ENCODE data around the gene CNNM2. TPM values are rescaled to one million over a fixed set of nuclear protein-coding genes. Genes with fewer than 3 reads are reported as not detected.

CNNM2 gene
- total and polyA plus RNA-seq, 2 donors (not counting 1 experiment from before 2014, with no cell fraction given), result 6.6 to 21.6 TPM

DNA sequence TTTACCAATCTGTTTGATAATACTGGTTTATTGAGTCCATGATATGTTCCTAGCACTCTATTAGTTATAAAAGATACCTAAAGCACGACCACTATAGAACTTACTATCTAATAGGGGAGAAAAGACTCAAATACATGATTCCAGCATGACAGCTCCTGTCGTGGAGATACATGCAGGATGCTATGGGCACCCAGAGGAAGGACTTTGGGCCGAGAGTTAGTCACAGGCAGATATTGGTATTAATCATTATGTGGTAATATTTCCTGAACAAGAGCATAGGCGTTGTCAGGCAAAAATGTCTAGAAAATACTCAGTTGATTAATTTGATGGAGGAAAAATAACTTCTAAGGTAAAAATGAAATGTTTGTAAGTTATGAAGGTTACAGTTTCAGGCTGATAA, 31.8 kb downstream of the CNNM2 start:
- Histone ChIP-seq H3K27ac (ENCODE audit: low read length in 2 of 2) (no peak overlapping the region), H2AFZ (ENCODE audit: insufficient read depth, low read depth, low read length, poor library complexity, severe bottlenecking) (no peak overlapping the region), H3K4me2 (replicated peaks; ENCODE audit: low read depth, low read length, poor library complexity, severe bottlenecking) (no peak overlapping the region), H3K36me3 (replicated peaks in 1 of 2; ENCODE audit: control extremely low read depth in 1 of 2, control insufficient read depth in 1 of 2, extremely low read depth in 1 of 2, insufficient read depth in 2 of 2, low read length in 1 of 2) (no peaks in the 10 kb centered on the region), H3K79me2 (ENCODE audit: control insufficient read depth, insufficient read depth, low read length) (no peaks in the 10 kb centered on the region), H3K9ac (ENCODE audit: low read length) (no peak overlapping the region), H3K4me3 (ENCODE audit: control extremely low read depth in 1 of 5, extremely low read depth in 1 of 5, insufficient read depth in 1 of 5, low read depth in 2 of 5, low read length in 4 of 5) (no peak overlapping the region), H4K20me1 (ENCODE audit: control insufficient read depth, insufficient read depth, low read length, poor library complexity, severe bottlenecking) (no peaks in the 10 kb centered on the region), H3K9me3 (ENCODE audit: control extremely low read depth in 1 of 3, control insufficient read depth in 2 of 3, insufficient read depth in 1 of 3, low read length in 2 of 3) (no peaks in the 10 kb centered on the region), H3K27me3 (replicated peaks in 1 of 4; ENCODE audit: control extremely low read depth in 1 of 4, control insufficient read depth in 3 of 4, insufficient read depth in 4 of 4, low read length in 3 of 4) (no peaks in the 10 kb centered on the region), H3K4me1 (ENCODE audit: control insufficient read depth in 2 of 2, insufficient read depth in 2 of 2, low read length in 2 of 2) (no peaks in the 10 kb centered on the region)
- ChIA-PET POLR2A (no interaction called here), CTCF (no interaction called here)
- TF ChIP-seq EZH2 (IDR thresholded peaks at IDR 0.05; ENCODE audit: borderline replicate concordance, insufficient read depth, low read depth, low read length, poor library complexity, severe bottlenecking), result no peak
- TF ChIP-seq, protein P1, sequence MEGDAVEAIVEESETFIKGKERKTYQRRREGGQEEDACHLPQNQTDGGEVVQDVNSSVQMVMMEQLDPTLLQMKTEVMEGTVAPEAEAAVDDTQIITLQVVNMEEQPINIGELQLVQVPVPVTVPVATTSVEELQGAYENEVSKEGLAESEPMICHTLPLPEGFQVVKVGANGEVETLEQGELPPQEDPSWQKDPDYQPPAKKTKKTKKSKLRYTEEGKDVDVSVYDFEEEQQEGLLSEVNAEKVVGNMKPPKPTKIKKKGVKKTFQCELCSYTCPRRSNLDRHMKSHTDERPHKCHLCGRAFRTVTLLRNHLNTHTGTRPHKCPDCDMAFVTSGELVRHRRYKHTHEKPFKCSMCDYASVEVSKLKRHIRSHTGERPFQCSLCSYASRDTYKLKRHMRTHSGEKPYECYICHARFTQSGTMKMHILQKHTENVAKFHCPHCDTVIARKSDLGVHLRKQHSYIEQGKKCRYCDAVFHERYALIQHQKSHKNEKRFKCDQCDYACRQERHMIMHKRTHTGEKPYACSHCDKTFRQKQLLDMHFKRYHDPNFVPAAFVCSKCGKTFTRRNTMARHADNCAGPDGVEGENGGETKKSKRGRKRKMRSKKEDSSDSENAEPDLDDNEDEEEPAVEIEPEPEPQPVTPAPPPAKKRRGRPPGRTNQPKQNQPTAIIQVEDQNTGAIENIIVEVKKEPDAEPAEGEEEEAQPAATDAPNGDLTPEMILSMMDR (IDR thresholded peaks at IDR 0.05), result no peak
- Mint-ChIP-seq H3K27me3 (no peaks in the 10 kb centered on the region), H3K9me3 (ENCODE audit: insufficient read depth) (no peaks in the 10 kb centered on the region), H3K4me3 (no peak overlapping the region), H3K27ac (no peak overlapping the region), H3K4me1 (no peaks in the 10 kb centered on the region)
- 65% methylated on average over 3 of the region's 4 CpGs for WGBS (ENCODE audit: insufficient coverage)
- ATAC-seq (ENCODE audit: low read depth) (no peak), DNase-seq (no peak)
- intact Hi-C loops (cut with micrococcal nuclease), result no loop called here

DNA sequence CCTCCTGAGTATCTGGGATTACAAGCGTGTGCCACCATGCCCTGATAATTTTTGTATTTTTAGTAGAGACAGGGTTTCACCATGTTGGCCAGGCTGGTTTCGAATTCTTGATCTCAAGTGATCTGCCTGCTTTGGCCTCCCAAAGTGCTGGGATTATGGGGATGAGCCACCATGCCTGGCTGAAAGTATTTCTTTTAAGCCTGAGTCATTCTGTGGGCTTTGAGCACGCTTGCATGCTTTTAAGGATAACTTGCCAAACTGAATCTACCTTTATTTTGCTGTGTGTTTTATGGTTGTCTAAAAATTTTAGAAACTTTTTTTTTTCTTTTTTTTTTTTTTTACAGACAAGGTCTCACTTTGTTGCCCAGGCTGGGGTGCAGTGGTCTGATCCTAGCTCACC, 33.2 kb downstream of the CNNM2 start:
- H3K79me2 ChIP-seq (ENCODE audit: control insufficient read depth, insufficient read depth, low read length), result no peaks in the 10 kb centered on the region
- H3K27me3 ChIP-seq (replicated peaks in 1 of 4; ENCODE audit: control extremely low read depth in 1 of 4, control insufficient read depth in 3 of 4, insufficient read depth in 4 of 4, low read length in 3 of 4), result no peaks in the 10 kb centered on the region
- WGBS (ENCODE audit: insufficient coverage), result 80% methylated on average over 1 of the region's 3 CpGs
- H3K27ac ChIP-seq (ENCODE audit: low read length in 2 of 2), result no peak overlapping the region
- no peak overlapping the region for H3K4me3 ChIP-seq (ENCODE audit: control extremely low read depth in 1 of 5, extremely low read depth in 1 of 5, insufficient read depth in 1 of 5, low read depth in 2 of 5, low read length in 4 of 5)
- no peak overlapping the region for H2AFZ ChIP-seq (ENCODE audit: insufficient read depth, low read depth, low read length, poor library complexity, severe bottlenecking)
- no peaks in the 10 kb centered on the region for H4K20me1 ChIP-seq (ENCODE audit: control insufficient read depth, insufficient read depth, low read length, poor library complexity, severe bottlenecking)
- no peak overlapping the region for H3K4me2 ChIP-seq (replicated peaks; ENCODE audit: low read depth, low read length, poor library complexity, severe bottlenecking)
- H3K36me3 ChIP-seq (replicated peaks in 1 of 2; ENCODE audit: control extremely low read depth in 1 of 2, control insufficient read depth in 1 of 2, extremely low read depth in 1 of 2, insufficient read depth in 2 of 2, low read length in 1 of 2), result no peaks in the 10 kb centered on the region
- no peaks in the 10 kb centered on the region for H3K4me1 Mint-ChIP-seq
- intact Hi-C loops (cut with micrococcal nuclease), result no loop called here
- H3K4me3 Mint-ChIP-seq, result no peak overlapping the region
- no peaks in the 10 kb centered on the region for H3K9me3 Mint-ChIP-seq (ENCODE audit: insufficient read depth)
- POLR2A ChIA-PET, result interaction anchor here (0.7 kb wide), 1 partner anchor 1442 kb away, joined by 4 read pairs; no protein-coding TSS in a partner anchor
- no peak overlapping the region for H3K9ac ChIP-seq (ENCODE audit: low read length)
- DNase-seq, result no peak
- CTCF ChIA-PET, result no interaction called here
- no peaks in the 10 kb centered on the region for H3K9me3 ChIP-seq (ENCODE audit: control extremely low read depth in 1 of 3, control insufficient read depth in 2 of 3, insufficient read depth in 1 of 3, low read length in 2 of 3)
- H3K27ac Mint-ChIP-seq, result no peak overlapping the region
- no peaks in the 10 kb centered on the region for H3K4me1 ChIP-seq (ENCODE audit: control insufficient read depth in 2 of 2, insufficient read depth in 2 of 2, low read length in 2 of 2)
- TF ChIP-seq, protein P1 (IDR thresholded peaks at IDR 0.05), result no peak
- TF ChIP-seq EZH2 (IDR thresholded peaks at IDR 0.05; ENCODE audit: borderline replicate concordance, insufficient read depth, low read depth, low read length, poor library complexity, severe bottlenecking), result no peak
- ATAC-seq (ENCODE audit: low read depth), result no peak
- H3K27me3 Mint-ChIP-seq, result no peaks in the 10 kb centered on the region
